ENCODE measurements around the gene POLL.

Gene POLL

GRCh38 chr10:101614663-101615524 is 26.8 kb upstream of the POLL start:
- no peak overlapping the region for H3K9ac ChIP-seq
- TF ChIP-seq CTCF (IDR thresholded peaks at IDR 0.05), result no peak
- no peaks in the 10 kb centered on the region for H3K36me3 ChIP-seq (ENCODE audit: control insufficient read depth, insufficient read depth, low read length)
- H3K9me3 ChIP-seq (ENCODE audit: control insufficient read depth, low read length), result no peaks in the 10 kb centered on the region
- no peak overlapping the region for H3K27ac ChIP-seq
- no peak overlapping the region for H2AFZ ChIP-seq
- peaks cover 3% of the 10 kb centered on the region for H3K79me2 ChIP-seq
- no peak overlapping the region for H3K4me3 ChIP-seq (ENCODE audit: low read depth, low read length)
- H3K27me3 ChIP-seq (ENCODE audit: control insufficient read depth, insufficient read depth, low read length), result no peaks in the 10 kb centered on the region
- peaks cover 8% of the 10 kb centered on the region for H3K4me1 ChIP-seq
- H3K4me2 ChIP-seq (ENCODE audit: low read length), result no peak overlapping the region

- no peak overlapping the region for H3K9ac ChIP-seq
- H3K36me3 ChIP-seq (ENCODE audit: control insufficient read depth, insufficient read depth, low read length), result no peaks in the 10 kb centered on the region
Measured at GRCh38 chr10:101613646-101614045, 25.6 kb upstream of the POLL start.

GRCh38 chr10:101612872-101613271 is 24.8 kb upstream of the POLL start:
- H3K4me1 ChIP-seq, result peaks cover 8% of the 10 kb centered on the region
- H3K4me2 ChIP-seq (ENCODE audit: low read length), result no peak overlapping the region
- peaks cover 3% of the 10 kb centered on the region for H3K79me2 ChIP-seq
- no peak overlapping the region for H2AFZ ChIP-seq
- H3K27me3 ChIP-seq (ENCODE audit: control insufficient read depth, insufficient read depth, low read length), result no peaks in the 10 kb centered on the region
- H3K36me3 ChIP-seq (ENCODE audit: control insufficient read depth, insufficient read depth, low read length), result no peaks in the 10 kb centered on the region
- no peaks in the 10 kb centered on the region for H3K9me3 ChIP-seq (ENCODE audit: control insufficient read depth, low read length)
- TF ChIP-seq CTCF (IDR thresholded peaks at IDR 0.05), result no peak
- H3K4me3 ChIP-seq (ENCODE audit: low read depth, low read length), result no peak overlapping the region
- no peak overlapping the region for H3K9ac ChIP-seq
- no peak overlapping the region for H3K27ac ChIP-seq

More at GRCh38 chr10:101613646-101614045, 25.6 kb upstream of the POLL start:
- Histone ChIP-seq H3K79me2 (peaks cover 3% of the 10 kb centered on the region), H3K4me1 (peaks cover 8% of the 10 kb centered on the region), H3K4me3 (ENCODE audit: low read depth, low read length) (no peak overlapping the region), H3K4me2 (ENCODE audit: low read length) (no peak overlapping the region), H3K27ac (no peak overlapping the region), H3K9me3 (ENCODE audit: control insufficient read depth, low read length) (no peaks in the 10 kb centered on the region), H2AFZ (no peak overlapping the region), H3K27me3 (ENCODE audit: control insufficient read depth, insufficient read depth, low read length) (no peaks in the 10 kb centered on the region)
- TF ChIP-seq CTCF (IDR thresholded peaks at IDR 0.05), result no peak

- no peaks in the 10 kb centered on the region for H3K27me3 ChIP-seq (ENCODE audit: control insufficient read depth, insufficient read depth, low read length)
- no peak overlapping the region for H3K27ac ChIP-seq
- H3K4me3 ChIP-seq (ENCODE audit: low read depth, low read length), result no peak overlapping the region
- no peak overlapping the region for H2AFZ ChIP-seq
- peaks cover 3% of the 10 kb centered on the region for H3K79me2 ChIP-seq
- H3K9me3 ChIP-seq (ENCODE audit: control insufficient read depth, low read length), result no peaks in the 10 kb centered on the region
- H3K4me2 ChIP-seq (ENCODE audit: low read length), result no peak overlapping the region
- H3K4me1 ChIP-seq, result peaks cover 8% of the 10 kb centered on the region
- no peak overlapping the region for H3K9ac ChIP-seq
- no peak for TF ChIP-seq CTCF (IDR thresholded peaks at IDR 0.05)
- no peaks in the 10 kb centered on the region for H3K36me3 ChIP-seq (ENCODE audit: control insufficient read depth, insufficient read depth, low read length)
Measured at GRCh38 chr10:101612086-101612485, 24.0 kb upstream of the POLL start.
